Loucy (cell line): ENCODE data around the gene ZNF664.

Source experiments
- CTCF ChIP-seq: fragments of 200-600 bp; sonication (generic); conservative IDR thresholded peaks from 2 replicates; pipeline ENCODE4 v1.5.1; 2014; ENCODE audit warnings: mild to moderate bottlenecking, antibody characterized with exemption, low read length
- EZH2phosphoT487 ChIP-seq: fragments of 200-600 bp; IDR thresholded peaks from 2 replicates; pipeline ENCODE4 v1.6.1; 2018; ENCODE audit warnings: antibody characterized with exemption, mild to moderate bottlenecking, moderate library complexity, borderline replicate concordance

GRCh38 chr12:123990511-123990910, 17.5 kb downstream of the ZNF664 start:
- TF ChIP-seq CTCF (no peak), EZH2phosphoT487 (no peak)
